Ishikawa (cell line): ENCODE data around the gene JARID2.

Source experiments
- CEBPB ChIP-seq: IDR thresholded peaks from 2 replicates; pipeline ENCODE4 v1.6.1; 2012
- EP300 ChIP-seq: IDR thresholded peaks from 2 replicates; pipeline ENCODE4 v1.6.1; 2012; ENCODE audit warnings: borderline replicate concordance
- FOXM1 ChIP-seq: IDR thresholded peaks from 2 replicates; pipeline ENCODE4 v1.6.1; 2012; ENCODE audit warnings: low read depth, borderline replicate concordance
- TAF1 ChIP-seq: IDR thresholded peaks from 2 replicates; pipeline ENCODE4 v1.6.1; 2012; ENCODE audit warnings: low read depth, mild to moderate bottlenecking
- TEAD4 ChIP-seq: IDR thresholded peaks from 2 replicates; pipeline ENCODE4 v1.6.1; 2012
- YY1 ChIP-seq: IDR thresholded peaks from 2 replicates; pipeline ENCODE4 v1.6.1; 2012; ENCODE audit warnings: low read depth
- ZBTB7A ChIP-seq: IDR thresholded peaks from 2 replicates; pipeline ENCODE4 v1.6.1; 2012; ENCODE audit warnings: low read depth
- TF ChIP-seq, protein P1 (sequence below): IDR thresholded peaks from 2 replicates; pipeline ENCODE4 v1.6.1; 2012; ENCODE audit warnings: low read depth, mild to moderate bottlenecking
- TF ChIP-seq, protein P2 (sequence below): IDR thresholded peaks from 2 replicates; pipeline ENCODE4 v1.6.1; 2012

DNA sequence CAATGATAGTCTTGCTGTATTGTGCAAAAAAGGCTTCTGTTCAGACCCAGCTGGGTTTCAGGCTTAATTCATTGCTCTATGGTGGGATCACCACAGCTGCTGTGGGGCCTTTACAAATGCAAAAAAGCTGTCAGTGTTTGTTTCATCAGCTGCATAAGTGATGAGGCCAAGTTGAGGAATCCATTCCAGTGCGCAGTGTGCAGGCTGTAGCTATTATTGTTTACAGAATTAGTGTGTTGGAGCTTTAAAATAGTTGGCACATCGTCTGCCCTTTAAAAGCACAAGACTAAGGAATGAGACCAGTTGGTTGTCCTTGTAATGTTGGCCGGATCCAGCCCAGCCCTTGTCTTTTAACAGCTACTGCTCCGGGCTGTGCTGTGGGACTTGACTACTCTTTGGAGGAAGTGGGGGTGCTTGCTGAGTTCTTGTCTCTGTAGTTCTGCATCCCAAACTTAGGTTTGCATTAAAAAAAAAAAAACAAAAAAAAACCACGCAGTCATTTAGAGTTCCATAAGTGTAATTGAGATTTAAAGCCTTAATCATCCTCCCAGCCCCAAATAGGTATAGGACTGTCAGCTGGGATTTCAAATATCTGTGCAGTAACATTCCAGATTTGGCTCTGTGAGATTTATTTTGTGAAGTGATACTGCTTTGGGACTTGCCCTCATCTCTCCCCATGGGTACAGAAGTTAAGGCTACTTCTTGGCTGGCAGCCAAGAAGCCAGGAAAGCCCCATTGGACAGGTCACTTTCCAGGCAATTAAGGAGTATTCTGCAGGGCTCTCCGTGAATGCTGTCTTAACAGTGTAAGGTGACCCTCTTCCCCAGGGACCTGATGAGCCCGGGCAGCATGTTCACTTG is 19.3 kb downstream of the JARID2 start:
- no peak for TF ChIP-seq TEAD4
- TF ChIP-seq ZBTB7A = no peak
- no peak for TF ChIP-seq TAF1
- no peak for TF ChIP-seq CEBPB
- TF ChIP-seq, protein P1, sequence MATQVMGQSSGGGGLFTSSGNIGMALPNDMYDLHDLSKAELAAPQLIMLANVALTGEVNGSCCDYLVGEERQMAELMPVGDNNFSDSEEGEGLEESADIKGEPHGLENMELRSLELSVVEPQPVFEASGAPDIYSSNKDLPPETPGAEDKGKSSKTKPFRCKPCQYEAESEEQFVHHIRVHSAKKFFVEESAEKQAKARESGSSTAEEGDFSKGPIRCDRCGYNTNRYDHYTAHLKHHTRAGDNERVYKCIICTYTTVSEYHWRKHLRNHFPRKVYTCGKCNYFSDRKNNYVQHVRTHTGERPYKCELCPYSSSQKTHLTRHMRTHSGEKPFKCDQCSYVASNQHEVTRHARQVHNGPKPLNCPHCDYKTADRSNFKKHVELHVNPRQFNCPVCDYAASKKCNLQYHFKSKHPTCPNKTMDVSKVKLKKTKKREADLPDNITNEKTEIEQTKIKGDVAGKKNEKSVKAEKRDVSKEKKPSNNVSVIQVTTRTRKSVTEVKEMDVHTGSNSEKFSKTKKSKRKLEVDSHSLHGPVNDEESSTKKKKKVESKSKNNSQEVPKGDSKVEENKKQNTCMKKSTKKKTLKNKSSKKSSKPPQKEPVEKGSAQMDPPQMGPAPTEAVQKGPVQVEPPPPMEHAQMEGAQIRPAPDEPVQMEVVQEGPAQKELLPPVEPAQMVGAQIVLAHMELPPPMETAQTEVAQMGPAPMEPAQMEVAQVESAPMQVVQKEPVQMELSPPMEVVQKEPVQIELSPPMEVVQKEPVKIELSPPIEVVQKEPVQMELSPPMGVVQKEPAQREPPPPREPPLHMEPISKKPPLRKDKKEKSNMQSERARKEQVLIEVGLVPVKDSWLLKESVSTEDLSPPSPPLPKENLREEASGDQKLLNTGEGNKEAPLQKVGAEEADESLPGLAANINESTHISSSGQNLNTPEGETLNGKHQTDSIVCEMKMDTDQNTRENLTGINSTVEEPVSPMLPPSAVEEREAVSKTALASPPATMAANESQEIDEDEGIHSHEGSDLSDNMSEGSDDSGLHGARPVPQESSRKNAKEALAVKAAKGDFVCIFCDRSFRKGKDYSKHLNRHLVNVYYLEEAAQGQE = no peak
- TF ChIP-seq FOXM1 = no peak
- TF ChIP-seq, protein P2, sequence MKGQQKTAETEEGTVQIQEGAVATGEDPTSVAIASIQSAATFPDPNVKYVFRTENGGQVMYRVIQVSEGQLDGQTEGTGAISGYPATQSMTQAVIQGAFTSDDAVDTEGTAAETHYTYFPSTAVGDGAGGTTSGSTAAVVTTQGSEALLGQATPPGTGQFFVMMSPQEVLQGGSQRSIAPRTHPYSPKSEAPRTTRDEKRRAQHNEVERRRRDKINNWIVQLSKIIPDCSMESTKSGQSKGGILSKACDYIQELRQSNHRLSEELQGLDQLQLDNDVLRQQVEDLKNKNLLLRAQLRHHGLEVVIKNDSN = no peak
- no peak for TF ChIP-seq EP300
- no peak for TF ChIP-seq YY1
